Amniotic epithelial cell (primary cell): ENCODE results near the gene PPIA.
"Not testable (repeated sequence)": the region's sequence is repeated elsewhere in the genome, so short reads cannot be mapped to it uniquely, and the experiment has no call there.

Experiments
- DNase-seq: peaks from one replicate; pipeline ENCODE4 v3.0.0-alpha.2; 2010; ENCODE audit warnings: low read depth

PPIA gene

DNA sequence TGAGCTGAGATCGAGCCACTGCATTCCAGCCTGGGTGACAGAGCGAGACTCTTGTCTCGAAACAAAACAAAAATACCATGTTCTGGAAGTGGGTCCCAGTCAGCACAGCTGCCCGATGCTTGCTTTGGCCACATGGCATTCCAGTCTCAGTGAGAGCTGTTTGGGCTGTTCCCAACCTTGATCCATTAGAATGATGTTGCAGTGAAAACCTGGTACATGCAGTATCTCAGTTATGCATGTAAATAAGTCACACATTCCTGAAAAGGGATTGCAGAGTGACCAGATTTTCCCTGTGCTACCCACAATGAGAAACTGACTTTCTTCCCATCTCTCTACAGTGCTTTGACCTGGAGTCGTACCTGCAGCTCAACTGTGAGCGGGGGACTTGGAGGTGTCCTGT lies 32.4 kb upstream of the PPIA start:
- DNase-seq: no peak

DNA sequence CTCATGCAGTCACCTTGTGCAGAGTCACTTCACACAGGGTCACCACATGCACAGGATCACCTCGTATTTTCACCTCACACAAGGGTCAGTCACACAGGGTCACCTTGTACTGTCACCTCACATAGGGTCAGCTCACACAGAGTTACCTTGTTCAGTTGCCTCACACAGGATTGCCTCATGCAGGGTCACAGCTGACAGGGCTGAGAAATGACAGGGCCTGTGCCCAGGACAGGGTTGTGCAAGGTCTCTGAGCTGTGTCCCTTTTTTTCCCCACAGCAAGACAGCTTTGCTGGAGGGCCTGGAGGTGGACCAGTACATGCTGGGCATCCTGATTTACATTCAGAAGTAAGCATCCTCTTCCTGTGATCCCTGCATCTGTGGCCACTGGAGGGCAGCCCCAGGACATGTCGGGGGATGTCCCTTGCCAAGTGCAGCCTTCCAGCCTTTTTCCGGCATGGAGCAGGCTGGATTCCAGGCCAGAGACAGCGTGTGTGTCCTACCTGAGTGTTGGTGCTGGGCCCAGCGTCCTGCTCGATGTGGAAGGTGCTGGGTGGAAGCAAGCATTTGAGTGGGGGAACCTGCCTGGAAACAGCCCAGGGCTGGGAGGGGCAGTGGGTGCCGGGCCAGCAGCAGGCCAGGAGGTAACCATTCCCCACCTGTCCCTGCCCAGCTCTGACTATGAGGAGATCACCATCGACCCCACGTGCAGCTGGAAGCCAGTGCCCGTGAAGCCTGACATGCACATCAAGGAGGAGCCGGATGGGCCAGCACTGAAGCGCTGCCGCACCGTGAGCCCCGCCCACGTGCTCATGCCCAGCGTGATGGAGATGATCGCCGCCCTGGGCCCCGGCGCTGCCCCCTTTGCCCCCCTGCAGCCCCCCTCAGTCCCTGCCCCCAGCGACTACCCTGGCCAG lies 31.6 kb upstream of the PPIA start:
- no peak for DNase-seq

DNA sequence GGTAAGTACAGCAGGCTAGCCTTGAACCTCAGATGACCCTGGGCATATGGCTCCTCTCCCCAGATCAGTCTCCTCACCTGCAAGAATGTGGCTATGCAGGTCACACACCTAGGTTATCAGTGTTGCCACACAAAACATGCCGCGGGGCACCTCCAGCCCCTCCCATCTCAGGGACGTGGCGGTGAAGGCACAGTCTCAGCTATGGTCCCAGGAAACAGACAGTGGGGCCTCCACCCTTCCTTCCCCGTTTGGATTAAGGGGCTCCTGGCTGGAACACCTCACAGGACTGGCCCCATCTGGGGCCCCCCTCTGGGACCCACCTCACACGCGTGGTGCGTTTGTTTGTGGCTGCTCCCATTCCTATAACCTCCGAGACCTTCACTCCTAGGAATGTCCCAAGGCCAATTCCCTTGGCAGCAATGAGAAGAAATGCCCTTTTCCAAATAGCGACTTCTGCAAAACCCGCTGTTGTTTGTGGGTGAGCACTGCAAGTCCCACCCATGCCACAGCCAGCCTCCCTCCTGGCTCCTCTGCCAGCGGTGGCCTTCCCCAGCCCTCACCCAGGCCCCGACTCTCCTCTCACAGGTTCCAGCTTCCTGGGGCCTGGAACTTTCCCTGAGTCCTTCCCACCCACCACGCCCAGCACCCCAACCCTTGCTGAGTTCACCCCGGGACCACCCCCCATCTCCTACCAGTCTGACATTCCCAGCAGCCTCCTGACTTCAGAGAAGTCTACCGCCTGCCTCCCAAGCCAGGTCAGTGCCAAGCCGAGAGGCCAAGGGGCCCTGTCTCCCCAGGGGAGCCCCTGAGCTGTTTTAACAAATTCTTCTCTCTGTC lies 30.7 kb upstream of the PPIA start:
- DNase-seq: no peak

DNA sequence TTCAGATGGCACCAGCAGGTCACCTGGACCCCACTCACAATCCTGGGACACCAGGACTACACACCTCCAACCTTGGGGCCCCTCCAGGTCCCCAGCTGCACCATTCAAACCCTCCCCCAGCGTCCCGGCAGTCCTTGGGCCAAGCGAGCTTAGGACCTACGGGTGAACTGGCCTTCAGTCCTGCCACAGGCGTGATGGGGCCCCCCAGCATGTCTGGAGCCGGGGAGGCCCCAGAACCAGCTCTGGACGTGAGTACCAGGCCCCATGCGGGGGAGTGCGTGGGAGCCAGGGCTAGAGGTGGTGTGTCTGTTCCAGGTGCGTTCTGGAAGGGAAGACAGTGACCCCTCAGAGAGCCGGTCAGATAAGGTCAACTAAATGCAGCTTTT lies 30.1 kb upstream of the PPIA start:
- DNase-seq: no peak

DNA sequence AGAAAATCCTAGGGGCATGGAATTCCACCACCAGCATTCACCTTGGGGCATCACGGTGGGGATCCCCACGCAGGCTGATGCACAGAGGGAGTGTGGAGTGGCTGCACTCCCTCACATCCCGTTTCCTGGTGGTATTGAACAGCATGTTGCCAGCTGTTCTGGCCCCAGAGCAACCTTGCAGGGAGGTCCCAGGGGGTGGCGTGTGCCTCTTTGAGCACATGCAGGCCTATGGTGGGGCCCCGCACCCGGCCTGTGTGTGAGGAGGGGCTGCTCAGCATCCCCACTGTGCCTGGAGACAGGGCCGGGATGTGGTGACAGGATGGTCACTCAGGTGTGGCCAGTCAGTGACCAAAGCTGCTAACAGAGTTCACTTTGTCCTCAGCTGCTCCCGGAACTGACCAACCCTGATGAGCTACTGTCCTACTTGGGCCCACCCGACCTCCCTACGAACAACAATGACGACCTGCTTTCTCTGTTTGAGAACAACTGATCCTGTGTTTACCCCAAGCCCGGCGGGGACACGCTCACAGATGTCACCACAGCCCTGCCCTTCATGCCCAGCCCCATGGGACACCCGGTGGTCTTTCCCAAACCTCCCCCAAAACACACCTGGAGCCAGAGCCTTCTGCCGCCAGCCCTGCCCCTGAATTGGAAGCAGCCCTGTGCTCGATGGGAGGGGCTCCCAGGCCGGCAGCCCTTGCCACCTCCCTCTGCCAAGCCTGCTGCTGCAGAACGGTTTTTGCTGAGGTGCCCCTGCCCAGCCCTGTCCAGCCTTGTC lies 29.2 kb upstream of the PPIA start:
- no peak for DNase-seq

DNA sequence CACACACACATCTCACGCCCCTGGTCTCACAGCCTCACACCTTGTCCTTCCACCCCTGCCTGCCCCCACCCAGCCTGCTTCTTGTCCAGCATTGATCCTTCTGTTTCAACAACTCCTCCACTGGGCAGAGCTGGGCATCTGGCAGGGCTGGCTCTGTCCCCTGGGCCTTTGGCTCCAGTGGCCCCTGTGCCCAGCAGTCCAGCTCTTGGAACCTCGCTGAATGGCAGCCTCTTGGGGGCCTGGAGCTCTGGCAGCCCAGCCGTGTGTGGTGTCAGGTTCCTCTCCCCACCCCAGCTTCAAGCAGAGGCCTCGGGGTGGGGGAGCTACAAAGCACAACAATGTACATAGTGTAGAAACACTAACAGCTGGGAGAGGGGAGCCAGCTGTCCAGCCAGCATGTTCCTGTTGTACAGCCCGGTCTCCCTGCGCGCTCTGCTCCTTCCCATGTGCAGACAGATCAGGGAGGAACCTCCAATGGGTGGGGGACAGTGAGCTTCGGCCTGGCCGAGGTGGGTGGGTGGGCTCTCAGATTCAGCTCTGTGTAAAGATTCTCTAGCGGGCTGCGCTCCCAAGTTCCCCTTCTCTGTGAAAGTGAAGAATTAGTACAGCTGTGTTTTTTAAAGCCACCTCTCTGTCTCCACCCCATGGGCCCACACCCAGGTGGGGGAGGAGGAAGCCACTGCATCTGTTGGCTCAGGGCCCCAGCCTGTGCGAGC lies 28.4 kb upstream of the PPIA start:
- no peak for DNase-seq

DNA sequence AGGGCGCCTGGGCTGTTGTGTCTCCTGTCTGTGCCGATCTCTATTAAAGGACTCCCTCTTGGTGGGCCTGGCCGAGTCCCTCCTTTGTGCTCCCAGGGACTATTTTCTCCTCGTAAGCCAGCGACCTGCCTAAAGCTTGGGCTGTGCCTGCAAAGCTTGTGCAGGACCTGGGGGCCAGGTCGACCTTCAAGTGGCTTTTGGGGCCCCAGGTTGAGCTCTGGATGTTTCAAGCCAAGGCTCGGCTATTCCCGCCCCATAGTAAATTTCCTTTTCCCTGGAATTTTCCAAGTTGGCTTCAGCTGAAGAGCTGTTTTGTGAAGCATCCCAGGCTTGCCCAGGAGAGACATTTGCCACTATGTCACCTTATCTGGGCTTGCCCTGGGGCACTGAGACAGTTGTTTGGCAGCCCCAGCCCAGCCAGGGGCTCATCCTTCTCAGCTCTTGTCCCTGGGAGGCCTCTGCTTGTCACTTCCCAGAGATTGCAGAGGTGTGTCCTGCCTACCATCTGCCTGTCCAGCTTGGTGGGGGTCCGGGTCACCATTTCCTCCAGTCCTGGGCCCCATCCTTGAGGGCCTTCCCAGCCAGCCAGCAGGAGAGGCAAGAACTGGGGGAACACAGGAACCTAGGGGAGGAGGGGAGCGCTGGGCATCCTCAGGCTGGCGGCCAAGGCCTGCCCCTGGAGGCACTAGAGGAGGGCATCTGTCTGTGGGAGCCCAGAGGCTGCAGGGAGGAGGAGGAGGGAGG lies 27.7 kb upstream of the PPIA start:
- no peak for DNase-seq

DNA sequence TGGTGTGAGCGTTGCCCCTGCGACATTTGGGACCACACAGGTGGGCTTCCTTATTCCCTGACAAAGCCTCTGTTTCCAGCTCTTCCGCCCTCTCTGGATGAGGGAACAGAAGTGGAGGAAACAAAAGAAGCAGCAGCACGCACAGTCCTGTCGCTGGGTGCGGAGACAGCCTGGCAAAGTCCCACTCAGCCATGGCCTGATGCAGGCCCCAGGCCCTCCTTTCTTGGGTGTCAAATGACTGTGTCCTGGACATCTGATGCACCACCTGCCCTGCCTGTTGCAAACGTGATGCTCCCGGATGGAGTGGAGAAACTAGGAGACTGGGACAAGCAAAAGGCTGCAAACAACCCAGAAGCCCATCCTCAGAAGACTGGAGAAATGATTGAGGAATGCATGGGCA lies 27.1 kb upstream of the PPIA start:
- DNase-seq: no peak

DNA sequence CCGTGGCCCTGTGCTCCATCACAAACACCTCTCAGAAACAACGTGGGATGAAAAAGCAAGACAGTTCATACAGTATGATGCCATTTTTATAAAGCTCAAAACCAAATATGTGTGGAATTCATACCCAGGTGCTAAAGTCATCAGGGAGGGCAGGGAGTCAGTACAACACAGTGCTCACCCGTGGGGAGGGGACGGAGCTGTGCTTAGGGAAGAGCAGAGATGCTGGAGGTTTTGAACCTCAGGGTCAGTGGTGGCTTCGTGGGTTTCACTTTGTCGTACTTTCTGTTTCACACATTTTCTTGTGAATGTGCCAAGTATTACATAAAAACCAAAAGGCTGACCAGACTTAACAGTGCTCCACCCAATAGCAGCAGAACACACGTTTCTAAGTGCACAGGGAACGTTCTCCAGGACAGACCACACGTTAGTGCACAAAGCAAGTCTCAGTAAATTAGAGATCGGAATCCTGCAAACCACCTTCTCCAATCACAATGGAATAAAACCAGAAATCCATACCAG lies 26.6 kb upstream of the PPIA start:
- DNase-seq: peak; percentile 56

DNA sequence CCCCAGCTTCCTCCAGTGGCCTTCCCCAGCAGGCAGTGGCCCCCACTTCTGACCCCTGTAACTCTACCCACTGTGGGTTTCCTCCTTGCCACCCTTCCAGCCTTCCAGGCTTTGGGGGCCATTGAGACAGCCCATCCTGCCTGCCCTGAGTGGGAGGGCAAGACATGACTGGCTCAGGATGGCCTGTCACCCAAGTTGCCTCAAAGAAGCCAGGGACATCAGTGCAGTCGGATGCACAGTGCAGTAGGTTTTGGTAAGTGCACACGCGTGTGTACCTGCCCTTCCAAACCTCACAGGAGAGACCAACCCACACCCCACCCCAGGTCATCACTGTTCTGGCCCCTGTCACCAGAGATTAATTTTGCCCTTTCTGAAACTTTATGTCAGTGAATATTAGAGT lies 25.1 kb upstream of the PPIA start:
- no peak for DNase-seq

DNA sequence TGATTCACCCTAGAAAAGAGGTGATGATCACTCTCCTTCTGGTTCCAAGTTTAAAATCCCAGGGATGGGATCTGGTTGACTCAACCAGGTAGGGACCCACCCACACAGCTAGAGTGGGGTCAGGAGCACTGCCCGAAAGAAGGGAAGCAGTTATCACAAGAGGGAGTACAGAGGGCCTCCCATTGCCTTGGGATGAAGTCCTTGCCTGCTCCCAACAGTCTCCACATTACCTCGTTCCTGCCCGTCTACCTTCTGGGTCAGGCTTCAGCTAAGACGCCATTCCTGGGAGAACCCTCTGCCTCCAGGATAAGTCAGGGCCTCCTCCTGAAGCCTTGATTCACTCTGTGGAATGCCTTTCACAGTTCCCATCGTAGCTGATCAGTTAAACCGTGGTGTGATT lies 24.0 kb upstream of the PPIA start:
- no peak for DNase-seq

DNA sequence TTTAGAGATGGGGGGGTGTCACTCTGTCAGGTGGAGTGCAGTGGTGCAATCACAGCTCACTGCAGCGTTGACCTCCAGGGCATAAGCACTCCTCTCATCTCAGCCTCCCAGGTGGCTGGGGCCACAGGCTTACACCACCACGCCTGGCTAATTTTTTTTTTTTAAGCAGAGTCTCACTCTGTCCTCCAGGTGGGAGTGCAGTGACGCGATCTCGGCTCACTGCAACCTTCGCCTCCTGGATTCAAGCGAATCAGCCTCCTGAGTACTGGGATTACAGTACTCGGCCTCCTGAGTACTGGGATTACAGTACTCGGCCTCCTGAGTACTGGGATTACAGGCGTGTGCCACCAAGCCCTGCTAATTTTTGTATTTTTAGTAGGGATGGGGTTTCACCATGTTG lies 23.6 kb upstream of the PPIA start:
- no peak for DNase-seq

DNA sequence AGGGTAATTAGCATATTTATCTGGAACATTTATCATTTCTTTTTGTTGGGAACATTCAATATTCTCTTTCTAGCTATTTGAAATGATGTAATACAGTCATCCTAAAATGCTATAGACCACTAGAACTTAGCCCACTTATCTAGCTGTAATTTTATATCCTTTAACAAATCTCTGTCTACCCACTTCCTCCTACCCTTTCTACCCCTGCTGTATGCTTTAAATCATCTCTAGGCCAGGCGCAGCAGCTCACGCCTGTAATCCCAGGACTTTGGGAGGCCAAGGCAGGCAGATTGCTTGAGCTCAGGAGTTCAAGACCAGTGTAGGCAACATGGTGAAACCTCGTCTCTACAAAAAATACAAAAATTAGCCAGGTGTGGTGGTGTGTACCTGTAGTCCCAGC lies 22.0 kb upstream of the PPIA start:
- DNase-seq: not testable (repeated sequence)

DNA sequence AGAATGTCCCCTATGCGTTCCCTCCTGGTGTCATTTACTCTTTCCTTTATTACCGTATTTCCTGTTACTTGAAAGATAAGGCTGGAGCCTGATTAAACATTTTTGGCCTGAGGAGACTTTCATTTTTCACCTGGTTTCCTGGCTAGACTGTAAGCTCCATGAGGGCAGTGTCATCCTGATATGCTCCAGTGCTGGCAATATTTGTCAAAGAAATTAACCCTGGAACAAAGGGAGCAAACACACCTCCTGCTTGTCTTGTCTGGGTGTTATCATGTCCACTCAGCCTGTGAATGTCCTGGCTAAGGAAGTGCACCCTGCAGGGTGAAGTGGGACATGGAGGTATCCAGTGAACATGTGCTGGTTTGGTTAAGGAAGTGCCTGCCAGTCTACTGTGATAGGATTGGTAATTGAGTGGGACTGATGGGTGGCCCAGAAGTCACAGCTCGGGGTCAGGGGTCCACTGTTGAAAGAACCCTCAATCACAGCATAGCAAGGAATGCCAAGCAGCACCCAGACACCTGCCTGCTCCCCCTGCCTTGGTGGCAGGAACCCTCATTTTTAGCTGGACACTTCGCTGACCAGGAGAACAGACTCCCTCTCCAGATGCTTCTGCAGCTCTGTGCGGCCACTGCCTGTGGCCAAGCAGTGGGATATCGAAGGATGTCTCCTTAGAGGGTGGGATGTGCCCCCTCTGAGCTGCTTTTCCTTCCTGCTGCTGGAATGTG lies 20.9 kb upstream of the PPIA start:
- DNase-seq: no peak

DNA sequence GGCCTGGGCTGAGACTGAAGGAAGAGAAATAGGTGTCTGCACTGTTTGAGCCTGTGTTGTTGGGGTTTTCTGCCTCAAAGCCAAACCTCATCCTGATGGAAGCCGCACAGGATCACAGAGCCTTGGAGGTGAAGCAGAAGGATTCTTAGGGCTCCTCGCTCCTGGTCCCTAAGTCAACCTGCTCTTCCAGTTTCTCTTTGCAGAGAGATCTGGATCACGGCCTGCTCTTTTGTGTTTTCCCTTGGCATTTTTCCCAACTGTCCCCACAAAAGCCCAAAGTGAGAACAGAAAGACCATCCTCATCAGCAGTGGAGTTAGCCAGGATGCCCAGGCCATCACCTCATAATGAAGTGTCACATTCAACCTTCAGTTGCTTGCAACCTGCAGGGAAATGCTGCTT lies 20.3 kb upstream of the PPIA start:
- no peak for DNase-seq

DNA sequence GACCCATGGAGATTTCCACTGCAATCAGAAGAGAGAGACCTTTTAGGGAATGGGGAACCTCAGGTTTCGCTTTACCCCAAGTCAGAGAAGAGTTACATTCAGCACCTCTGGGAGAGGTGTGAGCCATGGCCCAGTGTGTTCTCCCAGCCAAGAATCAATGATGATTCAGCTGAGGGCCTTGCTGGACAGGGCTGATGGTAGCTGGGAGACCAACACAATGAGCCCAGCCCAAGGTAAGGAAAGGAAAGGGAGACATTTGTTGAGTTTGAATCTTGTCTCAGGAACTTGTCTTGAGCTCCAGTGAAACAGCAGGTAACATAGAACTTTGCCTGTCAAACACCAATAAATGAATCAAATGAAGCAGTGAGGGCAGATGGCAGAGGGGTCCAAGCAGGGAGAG lies 14.0 kb upstream of the PPIA start:
- no peak for DNase-seq

DNA sequence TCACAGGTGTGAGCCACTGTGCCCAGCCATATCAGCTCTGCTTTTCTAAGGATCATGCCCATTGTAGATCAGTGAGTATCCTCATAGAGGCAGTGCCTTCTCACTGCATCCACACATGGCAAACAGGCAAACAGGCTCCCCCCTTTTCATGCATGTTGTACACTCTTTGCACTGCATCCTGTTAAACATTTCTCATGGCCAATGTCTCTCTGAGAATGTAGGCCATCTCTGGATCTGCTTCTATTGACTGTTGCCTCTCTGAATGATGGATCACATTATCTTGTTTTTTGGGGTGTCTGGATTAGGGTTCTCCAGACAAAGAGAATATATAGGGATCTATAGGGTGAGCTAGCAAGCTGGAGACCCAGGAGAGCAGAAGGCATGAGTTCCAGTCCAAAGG lies 13.1 kb upstream of the PPIA start:
- no peak for DNase-seq

DNA sequence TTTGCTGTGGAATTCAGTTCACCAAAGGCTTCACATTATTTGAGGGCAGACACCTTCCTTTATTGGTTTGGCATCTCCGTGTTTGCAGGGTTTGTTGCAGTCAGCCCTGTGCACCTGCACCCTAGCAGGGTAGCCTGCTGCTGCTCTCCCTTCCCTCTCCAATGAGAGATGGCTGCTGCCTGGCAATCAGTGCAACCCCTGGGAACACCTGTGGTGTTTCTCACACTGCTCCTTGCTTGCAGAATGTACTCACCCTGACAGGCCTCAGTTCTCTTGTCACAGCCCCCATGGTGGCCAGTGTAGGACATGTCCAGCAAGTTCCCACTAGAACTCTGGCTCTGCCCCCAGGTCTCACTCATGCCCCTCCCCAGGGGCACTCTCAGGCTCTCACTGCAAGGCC lies 12.1 kb upstream of the PPIA start:
- no peak for DNase-seq

DNA sequence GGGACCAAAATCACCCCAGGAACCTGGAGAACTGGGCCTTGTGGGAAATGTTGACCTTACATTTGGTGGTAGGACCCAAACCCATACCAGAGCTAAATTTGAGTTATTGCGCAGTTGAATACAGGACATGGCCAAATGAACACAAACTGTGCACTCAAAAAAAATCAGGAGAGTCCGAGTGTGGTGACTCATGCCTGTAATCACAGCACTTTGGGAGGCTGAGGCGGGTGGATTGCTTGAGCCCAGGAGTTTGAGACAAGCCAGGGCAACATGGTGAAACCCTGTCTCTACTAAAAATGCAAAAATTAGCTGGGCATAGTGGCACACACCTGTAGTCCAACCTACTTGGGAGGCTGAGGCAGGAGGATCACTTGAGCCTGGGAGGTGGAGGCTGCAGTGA lies 11.3 kb upstream of the PPIA start:
- DNase-seq: not testable (repeated sequence)

DNA sequence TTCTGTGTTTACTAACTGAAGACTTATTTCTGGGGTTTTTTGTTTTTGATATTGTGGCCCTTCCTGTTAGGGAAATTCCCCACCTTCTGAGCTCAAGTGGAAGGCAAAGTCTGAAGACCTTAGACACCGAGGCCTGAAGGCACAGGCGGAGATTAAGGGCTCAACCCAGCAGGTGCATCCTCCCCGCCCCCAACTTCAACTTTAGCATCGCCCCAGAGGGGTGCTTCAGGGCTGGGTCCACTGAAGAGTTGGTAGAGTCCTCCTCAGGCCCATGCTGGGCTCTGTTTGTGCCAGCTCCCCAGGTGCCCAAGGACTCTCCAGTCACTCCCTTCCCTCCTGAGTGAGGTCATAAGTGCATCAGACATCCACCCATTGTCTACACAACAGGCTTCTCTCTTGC lies 9.4 kb upstream of the PPIA start:
- DNase-seq: no peak
